Fibroblast of lung (primary cell): Measurements from ENCODE around the gene PRMT5. TPM values are rescaled to one million over a fixed set of nuclear protein-coding genes. Genes with fewer than 3 reads are reported as not detected.

Experiments
- DNase-seq, 2 donors: peaks; one replicate each; pipeline versions ENCODE4 v3.0.0 to v3.0.0-alpha.2; 2010; ENCODE audit warnings: low read depth in 2 of 2
- H2AFZ ChIP-seq: 2 replicates; pipeline ENCODE4 v1.5.1; 2012; ENCODE audit warnings: low read length, control low read depth, inconsistent platforms
- H3K27ac ChIP-seq: 2 replicates; pipeline ENCODE4 v1.5.1; 2011; ENCODE audit warnings: low read length, control low read depth; ENCODE audit not compliant: insufficient read depth
- H3K27me3 ChIP-seq: 2 replicates; pipeline ENCODE4 v1.5.1; 2011; ENCODE audit warnings: mild to moderate bottlenecking, low read length; ENCODE audit not compliant: control insufficient read depth, insufficient read depth
- H3K36me3 ChIP-seq: 2 replicates; pipeline ENCODE4 v1.5.1; 2011; ENCODE audit warnings: low read length; ENCODE audit not compliant: control insufficient read depth, insufficient read depth
- H3K4me1 ChIP-seq: 2 replicates; pipeline ENCODE4 v1.5.1; 2011; ENCODE audit warnings: low read length; ENCODE audit not compliant: control insufficient read depth, insufficient read depth; ENCODE audit errors: extremely low read depth
- H3K4me2 ChIP-seq: 2 replicates; pipeline ENCODE4 v1.5.1; 2011; ENCODE audit warnings: low read length, control low read depth; ENCODE audit not compliant: insufficient read depth; ENCODE audit errors: extremely low read depth
- H3K4me3 ChIP-seq, 4 experiments: fragments of 200-600 bp in 1 of 4; sonication (generic) in 1 of 4; replicated peaks in 1 of 4; 2 replicates each; pipeline ENCODE4 v1.5.1; 2011 to 2016; ENCODE audit warnings: low read length in 4 of 4, low read depth in 3 of 4, mild to moderate bottlenecking in 3 of 4, control low read depth in 2 of 4, inconsistent platforms in 1 of 4, mixed read lengths in 1 of 4; ENCODE audit not compliant: insufficient read depth in 1 of 4; ENCODE audit errors: control extremely low read depth in 1 of 4
- H3K79me2 ChIP-seq: 2 replicates; pipeline ENCODE4 v1.5.1; 2012; ENCODE audit warnings: mild to moderate bottlenecking, low read length, inconsistent platforms; ENCODE audit not compliant: control insufficient read depth, insufficient read depth
- H3K9ac ChIP-seq: 2 replicates; pipeline ENCODE4 v1.5.1; 2011; ENCODE audit warnings: mild to moderate bottlenecking, low read length, control low read depth; ENCODE audit not compliant: insufficient read depth
- H3K9me3 ChIP-seq: 2 replicates; pipeline ENCODE4 v1.5.1; 2012; ENCODE audit warnings: low read depth, low read length; ENCODE audit not compliant: control insufficient read depth, insufficient read depth
- H4K20me1 ChIP-seq: 2 replicates; pipeline ENCODE4 v1.5.1; 2011; ENCODE audit warnings: low read length; ENCODE audit not compliant: control insufficient read depth, insufficient read depth; ENCODE audit errors: extremely low read depth
- CTCF ChIP-seq, 2 donors: IDR thresholded peaks in 1 of 2; conservative IDR thresholded peaks in 1 of 2; 1 replicate in 1 of 2; 2 replicates in 1 of 2; pipeline ENCODE4 v1.5.1; 2011 to 2012; ENCODE audit warnings: low read length in 2 of 2, control low read depth in 1 of 2, inconsistent platforms in 1 of 2, low read depth in 1 of 2, mild to moderate bottlenecking in 1 of 2
- EZH2 ChIP-seq: IDR thresholded peaks from 2 replicates; pipeline ENCODE4 v1.5.1; 2012; ENCODE audit warnings: low read length, control low read depth, mild to moderate bottlenecking; ENCODE audit errors: missing control alignments
- polyA plus RNA-seq, 2 donors: library from polyadenylated mRNA; depleted of rRNA in 1 of 2; stranded (reverse) in 1 of 2; unstranded in 1 of 2; fragments of >200 nt; gene quantifications; 2 replicates each; pipeline ENCODE4 v1.2.1, GENCODE V29; 2011 to 2012; ENCODE audit warnings: missing spikeins in 1 of 2
- total RNA-seq: library from RNA; depleted of rRNA; stranded (reverse); fragments of >200 nt; gene quantifications from 2 replicates; pipeline ENCODE4 v1.2.1, GENCODE V29; 2014

PRMT5 gene
- total and polyA plus RNA-seq, 2 donors (not counting 1 experiment from before 2014, with no cell fraction given), result 54.8 to 91.7 TPM

GRCh38 chr14:22895402-22895801 is 33.8 kb downstream of the PRMT5 start:
- no peaks in the 10 kb centered on the region for H4K20me1 ChIP-seq
- no peak overlapping the region for H2AFZ ChIP-seq
- H3K4me1 ChIP-seq, result peaks cover 10% of the 10 kb centered on the region
- DNase-seq, result no peak
- H3K36me3 ChIP-seq, result no peaks in the 10 kb centered on the region
- no peaks in the 10 kb centered on the region for H3K9me3 ChIP-seq
- no peak overlapping the region for H3K9ac ChIP-seq
- H3K27me3 ChIP-seq, result no peaks in the 10 kb centered on the region
- no peak overlapping the region for H3K4me2 ChIP-seq
- no peak overlapping the region for H3K27ac ChIP-seq
- no peak overlapping the region for H3K4me3 ChIP-seq
- TF ChIP-seq CTCF (conservative IDR thresholded peaks at IDR 0.05 in 1 of 2, IDR thresholded peaks at IDR 0.05 in 1 of 2; ENCODE audit: low read depth in 1 of 2, low read length in 2 of 2), result no peak
- no peak for TF ChIP-seq EZH2
- H3K79me2 ChIP-seq, result no peaks in the 10 kb centered on the region

- Histone ChIP-seq H3K36me3 (no peaks in the 10 kb centered on the region), H3K4me1 (peaks cover 5% of the 10 kb centered on the region), H2AFZ (no peak overlapping the region), H3K9ac (no peak overlapping the region), H3K27ac (no peak overlapping the region), H4K20me1 (no peaks in the 10 kb centered on the region), H3K27me3 (no peaks in the 10 kb centered on the region), H3K9me3 (no peaks in the 10 kb centered on the region), H3K4me3 (no peak overlapping the region), H3K4me2 (no peak overlapping the region), H3K79me2 (no peaks in the 10 kb centered on the region)
- TF ChIP-seq CTCF (conservative IDR thresholded peaks at IDR 0.05 in 1 of 2, IDR thresholded peaks at IDR 0.05 in 1 of 2; ENCODE audit: low read depth in 1 of 2, low read length in 2 of 2) (no peak), EZH2 (no peak)
- no peak for DNase-seq
Measured at GRCh38 chr14:22893706-22894105, 35.5 kb downstream of the PRMT5 start.

GRCh38 chr14:22892488-22892887 is 36.7 kb downstream of the PRMT5 start:
- no peak overlapping the region for H3K27ac ChIP-seq
- H3K4me1 ChIP-seq, result peaks cover 2% of the 10 kb centered on the region
- H3K36me3 ChIP-seq, result no peaks in the 10 kb centered on the region
- no peak overlapping the region for H3K4me2 ChIP-seq
- H3K9ac ChIP-seq, result no peak overlapping the region
- no peaks in the 10 kb centered on the region for H4K20me1 ChIP-seq
- H3K27me3 ChIP-seq, result no peaks in the 10 kb centered on the region
- H2AFZ ChIP-seq, result no peak overlapping the region
- no peaks in the 10 kb centered on the region for H3K9me3 ChIP-seq
- DNase-seq, result no peak
- TF ChIP-seq EZH2, result no peak
- no peak for TF ChIP-seq CTCF (conservative IDR thresholded peaks at IDR 0.05 in 1 of 2, IDR thresholded peaks at IDR 0.05 in 1 of 2; ENCODE audit: low read depth in 1 of 2, low read length in 2 of 2)
- H3K79me2 ChIP-seq, result no peaks in the 10 kb centered on the region
- H3K4me3 ChIP-seq, result no peak overlapping the region
